Choroid plexus epithelial cell (primary cell): ENCODE data around the gene GSN.

Source experiments
- DNase-seq: peaks from one replicate; pipeline ENCODE4 v3.0.0-alpha.2; 2010; ENCODE audit warnings: low read depth
- H3K4me3 ChIP-seq: 2 replicates; pipeline ENCODE4 v1.5.1; 2011; ENCODE audit warnings: low read depth, mild to moderate bottlenecking, control low read depth, low read length, moderate library complexity
- CTCF ChIP-seq: conservative IDR thresholded peaks from 2 replicates; pipeline ENCODE4 v1.5.1; 2011; ENCODE audit warnings: low read depth, mild to moderate bottlenecking, control low read depth, inconsistent platforms, low read length, moderate library complexity

Gene GSN

DNA sequence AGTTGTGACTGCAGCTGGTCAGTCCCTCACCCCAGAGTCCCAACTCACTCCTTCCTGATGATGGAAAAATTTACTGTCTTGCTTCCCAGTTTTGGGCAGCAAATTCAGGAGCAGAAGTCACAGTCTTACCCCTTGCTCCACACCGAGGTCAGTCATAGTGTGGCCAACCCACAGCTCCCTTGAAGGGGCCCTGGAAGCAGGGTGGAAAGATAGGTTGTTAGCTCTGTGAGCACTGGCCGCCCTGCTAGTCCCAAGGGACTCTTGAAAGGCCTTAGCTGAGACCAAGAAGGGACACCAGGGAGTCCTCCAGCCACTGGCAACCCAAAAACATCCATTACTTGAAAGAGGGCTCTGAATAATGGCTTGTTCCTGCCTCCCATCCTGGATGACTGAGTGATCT lies 40.0 kb downstream of the GSN start:
- no peak for DNase-seq
- H3K4me3 ChIP-seq, result no peak overlapping the region

GRCh38 chr9:121308765-121309164 lies 40.8 kb downstream of the GSN start:
- no peak for DNase-seq
- no peak for TF ChIP-seq CTCF
- H3K4me3 ChIP-seq, result no peak overlapping the region

More for the DNA sequence above, 40.0 kb downstream of the GSN start:
- TF ChIP-seq CTCF, result no peak

DNA sequence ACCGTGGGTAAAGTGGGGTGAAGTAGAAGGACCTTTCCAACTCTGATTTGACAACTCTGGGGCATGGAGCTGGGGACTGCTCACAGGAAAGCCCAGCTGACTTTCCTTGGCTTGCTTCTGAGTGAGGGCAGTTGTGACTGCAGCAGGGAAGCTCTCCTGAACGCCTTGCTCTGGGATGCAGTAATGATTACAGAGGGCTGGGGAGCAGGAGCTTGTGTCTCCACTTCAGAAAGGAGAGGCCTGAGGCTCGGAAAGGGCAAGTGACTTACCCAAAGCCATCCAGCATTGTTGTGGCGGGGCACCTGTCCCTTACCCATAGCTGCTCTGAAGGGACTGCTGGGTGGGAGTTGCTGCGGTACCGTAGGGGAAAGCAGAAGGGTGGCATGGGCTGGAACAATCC lies 41.2 kb downstream of the GSN start:
- H3K4me3 ChIP-seq, result no peak overlapping the region
- no peak for TF ChIP-seq CTCF
- no peak for DNase-seq

- no peak for TF ChIP-seq CTCF
Measured at GRCh38 chr9:121309833-121310425, 42.0 kb downstream of the GSN start.

GRCh38 chr9:121310571-121310970 lies 42.6 kb downstream of the GSN start:
- no peak for DNase-seq
- no peak overlapping the region for H3K4me3 ChIP-seq
- TF ChIP-seq CTCF, result no peak

More at GRCh38 chr9:121309833-121310425, 42.0 kb downstream of the GSN start:
- H3K4me3 ChIP-seq, result no peak overlapping the region
- DNase-seq, result no peak

- DNase-seq, result no peak
- no peak for TF ChIP-seq CTCF
- no peak overlapping the region for H3K4me3 ChIP-seq
Measured at GRCh38 chr9:121312169-121312568, 44.2 kb downstream of the GSN start.

DNA sequence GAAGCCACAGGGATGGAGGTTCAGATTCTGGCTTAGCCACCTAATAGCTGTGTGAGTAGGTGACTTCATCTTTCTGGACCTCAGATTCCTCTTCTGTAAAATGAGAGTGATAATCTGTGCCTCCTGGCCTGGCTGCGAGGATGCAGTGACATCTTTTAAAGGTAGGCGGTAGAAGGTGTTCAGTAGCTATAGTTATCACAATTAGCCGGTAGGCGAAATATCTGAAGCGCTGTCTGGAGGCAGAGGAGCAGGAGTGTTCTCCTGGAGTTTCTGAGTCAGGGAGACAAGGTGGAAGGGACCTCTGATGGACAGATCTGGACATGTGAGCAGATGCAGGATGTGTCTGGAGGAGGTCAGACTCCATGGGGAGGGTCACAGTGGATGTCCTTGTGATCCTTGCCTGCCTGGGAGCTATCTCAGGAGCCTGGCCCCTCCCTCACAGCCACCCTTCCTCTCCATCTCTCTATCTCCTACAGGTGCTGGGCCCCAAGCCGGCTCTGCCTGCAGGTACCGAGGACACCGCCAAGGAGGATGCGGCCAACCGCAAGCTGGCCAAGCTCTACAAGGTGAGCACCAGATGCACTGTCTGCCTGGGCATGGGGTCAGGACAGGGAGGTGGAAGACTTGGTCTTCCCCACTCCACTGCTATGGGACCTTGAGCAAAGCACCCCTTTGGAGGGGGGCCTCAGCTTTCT lies 45.6 kb downstream of the GSN start:
- no peak for TF ChIP-seq CTCF
- H3K4me3 ChIP-seq, result no peak overlapping the region
- DNase-seq, result no peak
